ENCODE data around the gene AK4.

Gene AK4

GRCh38 chr1:65254320-65255034, 106.5 kb downstream of the AK4 start:
- peak; percentile 69 to 82 (median 74) for DNase-seq

GRCh38 chr1:65255035-65255655, 107.1 kb downstream of the AK4 start:
- DNase-seq, result peak in 2 of 6 experiments; percentile 24 to 56

- no peak for DNase-seq
Observed at GRCh38 chr1:65255656-65256050, 107.7 kb downstream of the AK4 start.

- no peak for DNase-seq
Observed at GRCh38 chr1:65256860-65257708, 109.1 kb downstream of the AK4 start.

- no peak for DNase-seq
Observed at GRCh38 chr1:65258106-65258505, 110.1 kb downstream of the AK4 start.

- no peak for DNase-seq
Observed at GRCh38 chr1:65259816-65260215, 111.8 kb downstream of the AK4 start.

- no peak for DNase-seq
Observed at GRCh38 chr1:65260851-65261473, 113.0 kb downstream of the AK4 start.

GRCh38 chr1:65263286-65263685, 115.3 kb downstream of the AK4 start:
- no peak for DNase-seq

- DNase-seq, result no peak
Observed at GRCh38 chr1:65264197-65264929, 116.4 kb downstream of the AK4 start.

GRCh38 chr1:65265296-65265650, 117.3 kb downstream of the AK4 start:
- DNase-seq, result no peak

- peak; percentile 11 to 58 (median 33) for DNase-seq
Observed at GRCh38 chr1:65265651-65266351, 117.8 kb downstream of the AK4 start.

GRCh38 chr1:65266476-65266875, 118.5 kb downstream of the AK4 start:
- DNase-seq, result no peak

GRCh38 chr1:65267271-65267670, 119.3 kb downstream of the AK4 start:
- DNase-seq, result no peak

- DNase-seq, result no peak
Observed at GRCh38 chr1:65267683-65268082, 119.7 kb downstream of the AK4 start.

GRCh38 chr1:65269612-65270011, 121.6 kb downstream of the AK4 start:
- no peak for DNase-seq

- DNase-seq, result no peak
Observed at GRCh38 chr1:65276197-65276939, 128.4 kb downstream of the AK4 start.

- DNase-seq, result no peak
Observed at GRCh38 chr1:65277605-65278347, 129.8 kb downstream of the AK4 start.

GRCh38 chr1:65278376-65279069, 130.5 kb downstream of the AK4 start:
- DNase-seq, result no peak

GRCh38 chr1:65279070-65279779, 131.2 kb downstream of the AK4 start:
- no peak for DNase-seq

Measured in stimulated activated naive CD4-positive, alpha-beta T cell (primary cell).